GM18498 (cell line): ENCODE data around the gene ACOXL.

Experiments
- ATAC-seq: cut with Tn5 transposase; IDR thresholded peaks from one replicate; pipeline ENCODE4 v1.9.1; 2021; ENCODE audit warnings: mild to moderate bottlenecking, moderate library complexity; ENCODE audit not compliant: unreplicated experiment

The ACOXL gene

DNA sequence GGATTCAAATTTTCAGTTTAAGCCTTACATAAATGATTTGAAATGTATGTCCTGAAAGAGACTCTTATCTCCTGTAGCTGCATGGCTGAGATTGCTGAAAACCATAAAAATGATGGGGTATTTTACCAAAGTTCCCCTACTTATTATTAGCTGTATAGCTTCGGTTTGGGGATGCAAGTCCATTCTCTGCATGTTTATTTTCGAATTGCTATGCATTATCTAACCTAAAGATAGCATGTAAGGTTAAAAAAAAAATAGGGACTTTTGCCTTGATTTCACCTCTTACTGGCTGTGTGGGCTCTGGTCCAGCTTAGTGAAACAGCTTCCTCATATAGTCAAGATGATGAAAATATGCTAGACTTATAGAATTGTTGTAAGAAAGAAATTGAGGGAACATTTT is 14.0 kb upstream of the ACOXL start:
- ATAC-seq, result no peak

DNA sequence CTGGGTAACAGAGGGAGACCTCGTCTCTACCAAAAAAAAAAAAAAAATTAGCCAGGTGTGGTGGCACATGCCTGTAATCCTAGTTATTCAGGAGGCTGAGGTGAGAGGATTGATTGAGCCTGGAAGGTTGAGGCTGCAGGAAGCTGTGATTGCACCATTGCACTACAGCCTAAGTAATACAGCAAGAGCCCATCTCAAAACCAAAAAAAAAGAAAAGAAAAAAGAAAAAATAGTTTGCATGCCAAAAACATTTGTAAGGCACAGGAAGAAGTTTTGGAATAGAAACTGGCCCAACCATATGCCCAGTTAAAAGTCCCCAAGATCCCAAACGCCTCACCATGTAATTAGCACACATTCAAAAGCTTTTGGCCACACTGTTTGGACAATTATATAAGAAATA is 13.4 kb upstream of the ACOXL start:
- ATAC-seq, result no peak

GRCh38 chr2:110720547-110720946 is 11.8 kb upstream of the ACOXL start:
- no peak for ATAC-seq

GRCh38 chr2:110724820-110725219 is 7.6 kb upstream of the ACOXL start:
- ATAC-seq, result no peak

- no peak for ATAC-seq
Measured at GRCh38 chr2:110725370-110725769, 7.0 kb upstream of the ACOXL start.

- ATAC-seq, result no peak
Measured at GRCh38 chr2:110725859-110726258, 6.5 kb upstream of the ACOXL start.

DNA sequence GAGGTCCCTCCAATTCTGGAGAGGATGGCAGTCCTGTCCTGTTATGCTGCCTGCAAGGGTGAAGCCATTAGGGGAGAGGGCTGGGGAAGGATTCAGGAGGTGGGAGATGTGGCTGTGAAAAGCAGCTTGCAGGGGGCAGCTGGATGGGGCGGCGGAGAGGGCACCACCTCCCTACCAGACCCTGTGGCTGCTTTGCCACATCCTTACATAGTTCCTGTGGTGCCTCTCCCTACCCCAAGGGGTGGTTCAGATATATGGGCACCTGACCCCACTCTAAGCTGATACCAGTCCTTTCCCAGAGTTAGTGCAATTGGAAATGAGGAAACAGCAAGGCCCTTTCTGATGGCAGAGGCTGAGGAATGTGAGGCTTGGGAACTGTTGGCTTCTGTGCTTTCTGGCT is 6.1 kb upstream of the ACOXL start:
- no peak for ATAC-seq

GRCh38 chr2:110727923-110728322 is 4.5 kb upstream of the ACOXL start:
- ATAC-seq, result no peak

DNA sequence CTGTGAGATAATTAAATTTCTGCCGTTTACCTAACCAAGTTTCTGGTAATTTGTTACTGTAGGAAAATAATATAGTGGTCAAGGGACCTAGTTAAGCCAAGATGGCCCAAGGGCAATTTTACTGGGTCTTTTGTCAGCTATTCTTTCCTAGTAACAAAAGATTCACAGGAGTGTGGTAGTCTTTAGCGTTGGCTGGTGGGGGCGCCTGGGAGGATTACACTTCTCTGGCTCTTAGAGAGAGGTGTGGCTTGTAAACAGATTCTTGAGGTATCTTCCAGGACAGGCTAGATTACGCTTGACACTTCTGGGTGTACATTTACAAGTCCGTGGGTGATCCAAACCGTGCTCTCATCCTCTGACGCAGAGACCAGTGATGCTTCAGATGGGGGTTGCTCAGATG is 3.3 kb upstream of the ACOXL start:
- ATAC-seq, result no peak

DNA sequence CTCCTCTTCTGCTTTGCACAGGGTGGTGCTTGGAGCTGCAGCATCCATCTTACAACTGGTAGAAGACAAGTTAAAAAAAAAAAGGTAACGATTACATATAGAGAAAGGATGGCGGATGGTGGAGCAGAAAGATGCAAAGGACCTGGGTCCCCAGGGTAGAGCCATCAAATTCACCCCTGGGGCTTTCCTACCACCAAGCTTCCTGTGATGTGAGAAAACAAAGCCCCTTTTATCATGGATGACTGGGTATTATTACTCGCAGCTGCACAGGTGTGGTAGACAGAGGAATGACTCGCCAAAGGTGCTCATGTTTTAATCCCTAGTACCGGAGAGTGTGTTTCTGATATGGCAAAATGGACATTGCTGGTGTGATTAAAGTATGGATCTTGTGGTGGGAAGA is 1.3 kb upstream of the ACOXL start:
- ATAC-seq, result no peak

GRCh38 chr2:110735366-110735765 is 3.0 kb downstream of the ACOXL start:
- no peak for ATAC-seq

GRCh38 chr2:110737783-110738182 is 5.4 kb downstream of the ACOXL start:
- no peak for ATAC-seq

- ATAC-seq, result no peak
Measured at GRCh38 chr2:110740747-110741349, 8.5 kb downstream of the ACOXL start.

DNA sequence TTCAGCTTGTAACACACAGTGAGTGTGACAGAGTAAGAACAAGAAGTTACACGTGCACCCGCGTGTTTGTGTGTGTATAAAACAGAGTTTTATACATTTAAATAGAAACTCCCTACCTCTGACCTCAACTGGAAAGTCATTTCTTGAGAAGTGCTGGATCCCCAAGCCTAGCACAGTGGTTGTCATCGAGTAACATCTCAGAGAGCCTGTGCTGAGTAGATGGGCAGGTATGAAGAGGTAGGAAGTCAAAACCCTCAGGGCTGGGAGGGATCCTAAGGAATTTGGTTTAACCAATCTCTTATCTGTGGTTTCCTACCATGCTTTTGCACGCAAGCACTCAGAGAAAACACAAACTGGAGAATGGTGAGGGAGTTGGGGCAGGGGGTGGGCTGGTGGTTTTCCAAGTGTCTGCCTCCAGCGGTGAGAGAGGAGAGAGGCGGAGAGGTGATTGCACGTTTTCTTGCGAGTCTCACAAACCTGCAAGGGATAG is 9.2 kb downstream of the ACOXL start:
- ATAC-seq, result no peak

- no peak for ATAC-seq
Measured at GRCh38 chr2:110742412-110742811, 10.0 kb downstream of the ACOXL start.

DNA sequence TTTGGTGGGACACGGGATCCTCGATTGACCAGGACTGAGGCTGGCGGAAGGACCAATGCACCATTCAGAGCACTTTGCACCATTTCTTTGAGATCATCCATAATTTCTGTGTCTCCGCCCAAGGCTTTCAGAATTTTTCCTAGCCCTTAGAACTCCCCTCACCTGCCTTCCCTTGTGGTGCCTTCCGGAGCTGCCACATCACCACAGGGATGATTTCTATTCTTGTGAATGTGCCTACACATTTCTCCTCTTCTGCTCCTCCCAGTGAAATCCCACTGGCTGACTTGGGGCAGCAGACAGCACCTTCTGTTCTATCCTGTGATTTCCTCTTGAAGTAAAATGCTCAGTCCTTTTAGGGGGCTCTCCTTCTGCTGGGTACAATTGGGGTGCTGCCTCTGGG is 11.2 kb downstream of the ACOXL start:
- ATAC-seq, result no peak

GRCh38 chr2:110744429-110744828 is 12.1 kb downstream of the ACOXL start:
- no peak for ATAC-seq

GRCh38 chr2:110745048-110745447 is 12.7 kb downstream of the ACOXL start:
- no peak for ATAC-seq

DNA sequence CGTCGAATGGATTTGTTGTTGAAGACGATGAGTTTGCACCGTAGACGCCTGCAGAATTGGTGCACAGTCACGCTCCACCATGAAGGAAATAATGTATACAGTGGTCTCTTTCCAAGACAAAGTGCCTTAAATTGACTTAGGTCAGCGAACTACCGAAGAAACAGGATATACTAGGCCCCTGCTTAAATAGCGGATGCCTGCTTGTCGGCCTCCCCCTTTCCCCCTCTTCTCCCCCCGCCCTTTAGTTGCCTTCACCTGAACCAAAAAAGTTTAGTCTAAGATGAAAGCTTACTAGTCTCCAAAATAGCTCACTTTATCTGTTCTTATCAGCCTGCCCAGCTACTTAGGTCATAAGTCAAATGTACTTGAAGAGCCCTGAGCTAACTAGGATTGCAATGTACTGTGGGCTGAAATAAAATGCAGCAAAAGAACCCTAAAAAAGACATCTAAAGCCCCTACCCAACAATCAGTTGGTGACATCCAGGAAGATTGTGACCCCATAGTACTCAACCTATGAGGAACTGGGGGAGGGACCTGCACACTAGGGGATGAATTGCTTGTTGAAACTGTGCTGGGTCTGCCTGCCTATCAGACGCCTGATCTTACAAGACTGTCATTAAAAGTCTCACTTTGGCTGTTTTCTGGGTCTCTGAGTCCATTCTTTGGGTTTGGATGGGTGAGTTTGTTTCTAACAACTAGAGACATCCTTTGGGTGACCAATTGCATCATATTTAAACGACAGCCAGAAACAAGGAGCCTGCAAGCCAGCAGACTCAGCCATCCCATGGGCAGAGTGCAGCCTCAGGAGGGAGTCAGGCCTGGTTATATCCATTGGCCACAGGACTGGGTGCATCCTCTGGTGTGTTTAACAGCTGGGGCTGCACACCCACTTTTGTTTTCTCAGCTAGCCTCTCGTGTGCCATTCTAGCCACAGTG is 14.5 kb downstream of the ACOXL start:
- no peak for ATAC-seq

DNA sequence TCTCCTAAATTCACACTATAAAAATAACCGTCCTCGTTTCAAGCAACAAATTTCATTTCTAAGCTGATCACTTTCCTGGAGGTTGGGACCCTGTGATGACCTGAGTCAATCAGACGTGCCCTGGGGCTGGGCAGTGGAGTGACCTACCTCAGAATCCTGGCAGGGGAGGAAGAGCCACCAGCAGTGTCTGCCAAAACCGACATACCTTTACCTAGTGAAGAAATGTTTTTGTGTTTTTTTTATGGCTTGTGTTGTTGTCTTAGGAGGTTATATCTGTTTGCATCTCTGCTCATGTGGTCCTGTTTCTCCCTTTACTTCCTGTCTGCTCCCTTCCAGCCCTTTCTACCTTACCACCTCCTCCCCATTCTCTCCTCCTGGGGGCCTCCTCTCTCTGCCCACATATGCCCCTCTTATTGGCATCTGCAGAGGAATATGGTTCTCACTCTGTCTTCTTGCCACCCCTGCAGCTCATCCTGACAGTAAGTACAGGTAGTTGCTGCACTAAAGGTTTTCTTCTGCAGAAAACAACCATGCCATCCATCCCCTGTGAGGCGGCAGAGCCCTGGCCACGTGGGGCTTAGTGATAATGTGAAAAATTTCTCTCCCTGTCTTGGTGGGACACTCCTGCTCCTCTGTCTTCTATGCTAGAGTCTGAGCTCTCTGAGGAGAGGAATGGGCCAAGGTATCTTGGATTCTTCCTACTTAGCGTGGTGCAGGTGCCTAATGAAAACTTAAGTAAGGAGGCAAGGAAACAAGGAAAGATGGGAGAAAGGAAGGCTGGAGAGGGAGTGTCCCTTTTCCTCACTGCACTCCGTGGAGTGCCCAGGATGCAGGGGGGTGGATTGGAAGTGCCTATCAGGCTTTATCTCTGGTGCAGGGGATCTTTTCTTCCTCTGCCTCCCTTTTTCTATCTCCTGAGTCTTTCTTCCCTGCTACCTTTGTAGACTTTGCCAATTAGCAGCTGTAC is 15.4 kb downstream of the ACOXL start:
- no peak for ATAC-seq

- ATAC-seq, result peak; percentile 96
Measured at GRCh38 chr2:110748489-110748867, 16.1 kb downstream of the ACOXL start.
